ENCODE results near the gene FIG4.
"Not testable (repeated sequence)": the region's sequence is repeated elsewhere in the genome, so short reads cannot be mapped to it uniquely, and the experiment has no call there.

Gene FIG4

GRCh38 chr6:109690737-109691621, at the start of gene FIG4, which contains the start of gene AK9:
Gene FIG4 (plus strand): TSS chr6:109691296. CDS start chr6:109691436, 140 bp downstream.
Gene AK9 (minus strand): TSS chr6:109691202. CDS start chr6:109675745, 15,457 bp downstream.
- DNase-seq, result peak; percentile 96

- DNase-seq, result no peak
These were observed 47.0 kb upstream of the FIG4 start for GRCh38 chr6:109644131-109644530.

- DNase-seq, result no peak
These were observed 37.8 kb upstream of the FIG4 start for GRCh38 chr6:109653264-109653663.

- DNase-seq, result no peak
These were observed 35.3 kb upstream of the FIG4 start for GRCh38 chr6:109655761-109656262.

GRCh38 chr6:109660526-109661320, 30.4 kb upstream of the FIG4 start:
- no peak for DNase-seq

- no peak for DNase-seq
These were observed 28.9 kb upstream of the FIG4 start for GRCh38 chr6:109662192-109662591.

GRCh38 chr6:109669811-109670210, 21.3 kb upstream of the FIG4 start:
- no peak for DNase-seq

GRCh38 chr6:109671733-109672132, 19.4 kb upstream of the FIG4 start:
- no peak for DNase-seq

GRCh38 chr6:109672175-109672574, 18.9 kb upstream of the FIG4 start:
- no peak for DNase-seq

- no peak for DNase-seq
These were observed 18.3 kb upstream of the FIG4 start for GRCh38 chr6:109672839-109673238.

- no peak for DNase-seq
These were observed 14.4 kb upstream of the FIG4 start for GRCh38 chr6:109676724-109677123.

GRCh38 chr6:109678240-109678639, 12.9 kb upstream of the FIG4 start:
- no peak for DNase-seq

GRCh38 chr6:109678661-109679505, 12.2 kb upstream of the FIG4 start:
- DNase-seq, result not testable (repeated sequence)

- DNase-seq, result no peak
These were observed 4.4 kb upstream of the FIG4 start for GRCh38 chr6:109686566-109687265.

- DNase-seq, result peak; percentile 31
These were observed 3.8 kb upstream of the FIG4 start for GRCh38 chr6:109687271-109687761.

- peak; percentile 69 for DNase-seq
These were observed 741 bp upstream of the FIG4 start for GRCh38 chr6:109690373-109690736.

- no peak for DNase-seq
These were observed 2.0 kb downstream of the FIG4 start for GRCh38 chr6:109693111-109693510.

GRCh38 chr6:109695468-109695867, 4.4 kb downstream of the FIG4 start:
- DNase-seq, result peak; percentile 27

GRCh38 chr6:109696355-109696754, 5.3 kb downstream of the FIG4 start:
- no peak for DNase-seq

- no peak for DNase-seq
These were observed 10.1 kb downstream of the FIG4 start for GRCh38 chr6:109701221-109701620.

- DNase-seq, result no peak
These were observed 10.7 kb downstream of the FIG4 start for GRCh38 chr6:109701774-109702173.

- no peak for DNase-seq
These were observed 11.7 kb downstream of the FIG4 start for GRCh38 chr6:109702791-109703190.

Data from hematopoietic multipotent progenitor cell treated with erythropoietin and hydrocortisone succinate and interleukin-3 and kit ligand, for 6 days (in vitro differentiated cells).